WTC11 (cell line): ENCODE results near the gene RPIA. TPM values are rescaled to one million over a fixed set of nuclear protein-coding genes. Genes with fewer than 3 reads are reported as not detected.

Experiments used
- ATAC-seq: fragments of 200-7000 bp; cut with Tn5 transposase; 2 replicates; pipeline ENCODE4 v1.10.0; 2021; ENCODE audit warnings: mild to moderate bottlenecking, moderate library complexity
- CTCF ChIA-PET: fragments of 300-600 bp; sonication (Branson Sonifier 250); formaldehyde crosslinking; loops from one replicate; lab custom pipeline; 2021; ENCODE audit warnings: antibody characterized with exemption; lab: Charles Lee
- POLR2A ChIA-PET: fragments of 350-600 bp; sonication (Branson Sonifier 250); formaldehyde crosslinking; loops from one replicate; lab custom pipeline; 2021; ENCODE audit warnings: antibody characterized with exemption; lab: Charles Lee
- DNase-seq: peaks from one replicate; pipeline ENCODE4 v3.0.0; 2021; ENCODE audit warnings: low spot score
- H3K27ac Mint-ChIP-seq: 2 replicates; pipeline ENCODE4 v1.8.0; 2021; ENCODE audit warnings: mixed read lengths
- H3K27me3 Mint-ChIP-seq: 2 replicates; pipeline ENCODE4 v1.8.0; 2021; ENCODE audit warnings: low read depth, mild to moderate bottlenecking, moderate library complexity, mixed read lengths
- H3K36me3 Mint-ChIP-seq: 2 replicates; pipeline ENCODE4 v1.8.0; 2021; ENCODE audit warnings: mixed read lengths
- H3K4me1 Mint-ChIP-seq: 2 replicates; pipeline ENCODE4 v1.8.0; 2022; ENCODE audit warnings: mixed read lengths
- H3K4me3 Mint-ChIP-seq: 2 replicates; pipeline ENCODE4 v1.8.0; 2021; ENCODE audit warnings: mild to moderate bottlenecking, moderate library complexity, mixed read lengths
- H3K9me3 Mint-ChIP-seq: 2 replicates; pipeline ENCODE4 v1.8.0; 2021; ENCODE audit warnings: mixed read lengths
- CBFB ChIP-seq: sonication (generic); formaldehyde crosslinking; IDR thresholded peaks from 2 replicates; pipeline ENCODE4 v1.8.1; 2022; ENCODE audit warnings: mild to moderate bottlenecking, low read depth, missing genetic modification reagents
- ESRRA ChIP-seq: sonication (generic); formaldehyde crosslinking; IDR thresholded peaks from 2 replicates; pipeline ENCODE4 v1.8.1; 2022; ENCODE audit warnings: mild to moderate bottlenecking, missing genetic modification reagents, borderline replicate concordance
- KAT7 ChIP-seq: sonication (generic); formaldehyde crosslinking; IDR thresholded peaks from 2 replicates; pipeline ENCODE4 v1.8.1; 2023; ENCODE audit warnings: missing genetic modification reagents, mild to moderate bottlenecking, borderline replicate concordance
- MAX ChIP-seq: sonication (generic); formaldehyde crosslinking; IDR thresholded peaks from 2 replicates; pipeline ENCODE4 v1.8.0; 2022; ENCODE audit warnings: mild to moderate bottlenecking, missing genetic modification reagents
- MXD4 ChIP-seq: fragments of 250-450 bp; sonication (Bioruptor Pico); IDR thresholded peaks from 2 replicates; pipeline ENCODE4 v1.8.0; 2021; ENCODE audit warnings: mild to moderate bottlenecking, moderate library complexity, borderline replicate concordance
- NR3C1 ChIP-seq: sonication (generic); formaldehyde crosslinking; conservative IDR thresholded peaks from 2 replicates; pipeline ENCODE4 v1.8.1; 2023; ENCODE audit warnings: low read depth, mild to moderate bottlenecking, missing genetic modification reagents
- OVOL2 ChIP-seq: fragments of 250-450 bp; sonication (Bioruptor Pico); IDR thresholded peaks from 2 replicates; pipeline ENCODE4 v1.9.0; 2021; ENCODE audit warnings: mild to moderate bottlenecking, borderline replicate concordance
- RELA ChIP-seq: sonication (generic); formaldehyde crosslinking; IDR thresholded peaks from 2 replicates; pipeline ENCODE4 v1.8.1; 2022; ENCODE audit warnings: missing genetic modification reagents, mild to moderate bottlenecking, borderline replicate concordance
- ZBTB21 ChIP-seq: sonication (generic); formaldehyde crosslinking; IDR thresholded peaks from 2 replicates; pipeline ENCODE4 v1.8.1; 2023; ENCODE audit warnings: mild to moderate bottlenecking, missing genetic modification reagents, borderline replicate concordance
- ZNF138 ChIP-seq: sonication (generic); formaldehyde crosslinking; conservative IDR thresholded peaks from 2 replicates; pipeline ENCODE4 v1.8.1; 2022; ENCODE audit warnings: mild to moderate bottlenecking, moderate library complexity, missing genetic modification reagents
- ZNF317 ChIP-seq: sonication (generic); formaldehyde crosslinking; IDR thresholded peaks from 2 replicates; pipeline ENCODE4 v1.8.1; 2023; ENCODE audit warnings: low read depth, mild to moderate bottlenecking, moderate library complexity, missing genetic modification reagents, borderline replicate concordance
- total RNA-seq: library from RNA; stranded (reverse); gene quantifications from 3 replicates; pipeline ENCODE4 v1.2.3, GENCODE V29; 2021
- TF ChIP-seq, protein P1 (sequence below): sonication (generic); formaldehyde crosslinking; IDR thresholded peaks from 2 replicates; pipeline ENCODE4 v1.8.1; 2022; ENCODE audit warnings: mild to moderate bottlenecking, moderate library complexity, missing genetic modification reagents
- TF ChIP-seq, protein P2 (sequence below): fragments of 250-450 bp; sonication (Bioruptor Pico); IDR thresholded peaks from 2 replicates; pipeline ENCODE4 v1.8.0; 2021; ENCODE audit warnings: mild to moderate bottlenecking
- TF ChIP-seq, protein P3 (sequence below): sonication (generic); formaldehyde crosslinking; IDR thresholded peaks from 2 replicates; pipeline ENCODE4 v1.8.1; 2022; ENCODE audit warnings: low read depth, mild to moderate bottlenecking, moderate library complexity, missing genetic modification reagents, borderline replicate concordance
- TF ChIP-seq, protein P4 (sequence below): fragments of 200-600 bp; IDR thresholded peaks from 2 replicates; pipeline ENCODE4 v1.8.0; 2022; ENCODE audit warnings: antibody characterized with exemption
- TF ChIP-seq, protein P5 (sequence below): sonication (generic); formaldehyde crosslinking; conservative IDR thresholded peaks from 2 replicates; pipeline ENCODE4 v1.8.1; 2022; ENCODE audit warnings: mild to moderate bottlenecking, missing genetic modification reagents
- TF ChIP-seq, protein P6 (sequence below): sonication (generic); formaldehyde crosslinking; IDR thresholded peaks from 2 replicates; pipeline ENCODE4 v1.8.0; 2022; ENCODE audit warnings: mild to moderate bottlenecking, missing genetic modification reagents

Gene RPIA
- total RNA-seq, 1 experiment from 2014 or later: 23.4 TPM

DNA sequence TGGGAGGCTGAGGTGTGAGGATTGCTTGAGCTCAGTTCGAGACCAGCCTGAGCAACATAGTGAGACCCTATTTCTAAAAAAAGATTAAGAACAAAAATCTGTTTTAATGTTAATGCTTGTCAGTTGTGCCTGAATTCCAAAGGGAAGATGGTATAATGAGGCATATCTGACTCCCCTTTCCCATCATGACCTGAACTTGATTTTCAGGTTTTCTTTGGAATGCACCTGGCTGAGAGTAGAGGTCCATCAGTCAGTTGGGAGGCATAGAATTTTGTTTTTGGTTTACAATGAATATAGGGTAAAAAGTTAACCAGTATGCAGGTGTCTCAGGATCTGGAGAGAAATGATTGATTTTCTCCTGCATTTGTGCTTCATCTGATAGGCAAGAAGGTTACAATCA, 20.4 kb downstream of the RPIA start:
- H3K27ac Mint-ChIP-seq: no peak overlapping the region
- H3K4me3 Mint-ChIP-seq: no peak overlapping the region
- no peaks in the 10 kb centered on the region for H3K27me3 Mint-ChIP-seq
- DNase-seq: no peak
- TF ChIP-seq, protein P1, sequence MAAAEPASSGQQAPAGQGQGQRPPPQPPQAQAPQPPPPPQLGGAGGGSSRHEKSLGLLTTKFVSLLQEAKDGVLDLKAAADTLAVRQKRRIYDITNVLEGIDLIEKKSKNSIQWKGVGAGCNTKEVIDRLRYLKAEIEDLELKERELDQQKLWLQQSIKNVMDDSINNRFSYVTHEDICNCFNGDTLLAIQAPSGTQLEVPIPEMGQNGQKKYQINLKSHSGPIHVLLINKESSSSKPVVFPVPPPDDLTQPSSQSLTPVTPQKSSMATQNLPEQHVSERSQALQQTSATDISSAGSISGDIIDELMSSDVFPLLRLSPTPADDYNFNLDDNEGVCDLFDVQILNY (CRISPR knock-in tag): no peak
- TF ChIP-seq, protein P2, sequence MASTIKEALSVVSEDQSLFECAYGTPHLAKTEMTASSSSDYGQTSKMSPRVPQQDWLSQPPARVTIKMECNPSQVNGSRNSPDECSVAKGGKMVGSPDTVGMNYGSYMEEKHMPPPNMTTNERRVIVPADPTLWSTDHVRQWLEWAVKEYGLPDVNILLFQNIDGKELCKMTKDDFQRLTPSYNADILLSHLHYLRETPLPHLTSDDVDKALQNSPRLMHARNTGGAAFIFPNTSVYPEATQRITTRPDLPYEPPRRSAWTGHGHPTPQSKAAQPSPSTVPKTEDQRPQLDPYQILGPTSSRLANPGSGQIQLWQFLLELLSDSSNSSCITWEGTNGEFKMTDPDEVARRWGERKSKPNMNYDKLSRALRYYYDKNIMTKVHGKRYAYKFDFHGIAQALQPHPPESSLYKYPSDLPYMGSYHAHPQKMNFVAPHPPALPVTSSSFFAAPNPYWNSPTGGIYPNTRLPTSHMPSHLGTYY (CRISPR knock-in tag): no peak
- TF ChIP-seq, protein P3, sequence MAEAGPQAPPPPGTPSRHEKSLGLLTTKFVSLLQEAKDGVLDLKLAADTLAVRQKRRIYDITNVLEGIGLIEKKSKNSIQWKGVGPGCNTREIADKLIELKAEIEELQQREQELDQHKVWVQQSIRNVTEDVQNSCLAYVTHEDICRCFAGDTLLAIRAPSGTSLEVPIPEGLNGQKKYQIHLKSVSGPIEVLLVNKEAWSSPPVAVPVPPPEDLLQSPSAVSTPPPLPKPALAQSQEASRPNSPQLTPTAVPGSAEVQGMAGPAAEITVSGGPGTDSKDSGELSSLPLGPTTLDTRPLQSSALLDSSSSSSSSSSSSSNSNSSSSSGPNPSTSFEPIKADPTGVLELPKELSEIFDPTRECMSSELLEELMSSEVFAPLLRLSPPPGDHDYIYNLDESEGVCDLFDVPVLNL: no peak
- TF ChIP-seq OVOL2 (CRISPR knock-in tag): no peak
- TF ChIP-seq, protein P4, sequence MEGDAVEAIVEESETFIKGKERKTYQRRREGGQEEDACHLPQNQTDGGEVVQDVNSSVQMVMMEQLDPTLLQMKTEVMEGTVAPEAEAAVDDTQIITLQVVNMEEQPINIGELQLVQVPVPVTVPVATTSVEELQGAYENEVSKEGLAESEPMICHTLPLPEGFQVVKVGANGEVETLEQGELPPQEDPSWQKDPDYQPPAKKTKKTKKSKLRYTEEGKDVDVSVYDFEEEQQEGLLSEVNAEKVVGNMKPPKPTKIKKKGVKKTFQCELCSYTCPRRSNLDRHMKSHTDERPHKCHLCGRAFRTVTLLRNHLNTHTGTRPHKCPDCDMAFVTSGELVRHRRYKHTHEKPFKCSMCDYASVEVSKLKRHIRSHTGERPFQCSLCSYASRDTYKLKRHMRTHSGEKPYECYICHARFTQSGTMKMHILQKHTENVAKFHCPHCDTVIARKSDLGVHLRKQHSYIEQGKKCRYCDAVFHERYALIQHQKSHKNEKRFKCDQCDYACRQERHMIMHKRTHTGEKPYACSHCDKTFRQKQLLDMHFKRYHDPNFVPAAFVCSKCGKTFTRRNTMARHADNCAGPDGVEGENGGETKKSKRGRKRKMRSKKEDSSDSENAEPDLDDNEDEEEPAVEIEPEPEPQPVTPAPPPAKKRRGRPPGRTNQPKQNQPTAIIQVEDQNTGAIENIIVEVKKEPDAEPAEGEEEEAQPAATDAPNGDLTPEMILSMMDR: no peak
- TF ChIP-seq ZNF317 (CRISPR knock-in tag): no peak
- no peak for TF ChIP-seq MAX (CRISPR knock-in tag)
- TF ChIP-seq CBFB (CRISPR knock-in tag): no peak
- TF ChIP-seq ESRRA: no peak
- TF ChIP-seq, all 79 proteins: peak for 0
- Mint-ChIP-seq H3K36me3 (peaks cover 36% of the 10 kb centered on the region), H3K9me3 (peaks cover 33% of the 10 kb centered on the region), H3K4me1 (peaks cover 51% of the 10 kb centered on the region)
- POLR2A ChIA-PET: no interaction called here
- CTCF ChIA-PET: interaction anchor here (1.7 kb wide), 1 partner anchor 20 kb away, joined by 6 read pairs; no protein-coding TSS in a partner anchor
- ATAC-seq: no peak

GRCh38 chr2:88713408-88713807, 21.9 kb downstream of the RPIA start:
- peaks cover 51% of the 10 kb centered on the region for H3K4me1 Mint-ChIP-seq
- CTCF ChIA-PET: no interaction called here
- no peak overlapping the region for H3K27ac Mint-ChIP-seq
- H3K9me3 Mint-ChIP-seq: peaks cover 48% of the 10 kb centered on the region
- DNase-seq (no peak), ATAC-seq (no peak)
- TF ChIP-seq, protein P5, sequence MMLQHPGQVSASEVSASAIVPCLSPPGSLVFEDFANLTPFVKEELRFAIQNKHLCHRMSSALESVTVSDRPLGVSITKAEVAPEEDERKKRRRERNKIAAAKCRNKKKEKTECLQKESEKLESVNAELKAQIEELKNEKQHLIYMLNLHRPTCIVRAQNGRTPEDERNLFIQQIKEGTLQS (CRISPR knock-in tag): no peak
- TF ChIP-seq, protein P1 (CRISPR knock-in tag): no peak
- no peak for TF ChIP-seq KAT7 (CRISPR knock-in tag)
- TF ChIP-seq ZBTB21 (CRISPR knock-in tag): no peak
- TF ChIP-seq NR3C1 (CRISPR knock-in tag): no peak
- TF ChIP-seq ZNF138 (CRISPR knock-in tag): no peak
- no peak for TF ChIP-seq RELA (CRISPR knock-in tag)
- TF ChIP-seq, protein P6, sequence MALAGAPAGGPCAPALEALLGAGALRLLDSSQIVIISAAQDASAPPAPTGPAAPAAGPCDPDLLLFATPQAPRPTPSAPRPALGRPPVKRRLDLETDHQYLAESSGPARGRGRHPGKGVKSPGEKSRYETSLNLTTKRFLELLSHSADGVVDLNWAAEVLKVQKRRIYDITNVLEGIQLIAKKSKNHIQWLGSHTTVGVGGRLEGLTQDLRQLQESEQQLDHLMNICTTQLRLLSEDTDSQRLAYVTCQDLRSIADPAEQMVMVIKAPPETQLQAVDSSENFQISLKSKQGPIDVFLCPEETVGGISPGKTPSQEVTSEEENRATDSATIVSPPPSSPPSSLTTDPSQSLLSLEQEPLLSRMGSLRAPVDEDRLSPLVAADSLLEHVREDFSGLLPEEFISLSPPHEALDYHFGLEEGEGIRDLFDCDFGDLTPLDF (CRISPR knock-in tag): no peak
- TF ChIP-seq MXD4: no peak
- TF ChIP-seq, all 79 proteins: peak for 0
- no peaks in the 10 kb centered on the region for H3K27me3 Mint-ChIP-seq
- H3K36me3 Mint-ChIP-seq: peaks cover 51% of the 10 kb centered on the region
- POLR2A ChIA-PET: no interaction called here
- H3K4me3 Mint-ChIP-seq: no peak overlapping the region
